H1 (cell line): ENCODE results near the gene DIDO1. TPM values are rescaled to one million over a fixed set of nuclear protein-coding genes. Genes with fewer than 3 reads are reported as not detected.

Experiments used
- CTCF ChIA-PET: fragments of 300-600 bp; sonication (Branson Sonifier 250); formaldehyde crosslinking; loops from one replicate; lab custom pipeline; 2021; ENCODE audit not compliant: partially characterized antibody; lab: Charles Lee
- POLR2A ChIA-PET: fragments of 300-600 bp; sonication (Branson Sonifier 250); formaldehyde crosslinking; loops from one replicate; lab custom pipeline; 2021; ENCODE audit warnings: inconsistent platforms; ENCODE audit not compliant: partially characterized antibody; lab: Charles Lee
- DNase-seq, 2 experiments: peaks; one replicate each; pipeline versions ENCODE4 v3.0.0 to v3.0.0-alpha.2; 2010 to 2022; ENCODE audit warnings: low spot score in 2 of 2, low read depth in 1 of 2, mixed read lengths in 1 of 2
- FAIRE-seq: peaks from 2 replicates; lab custom pipeline; 2011; peaks lifted over from hg19 to GRCh38; lab: Jason Lieb, UNC
- H2AFZ ChIP-seq: 2 replicates; pipeline ENCODE4 v1.8.1; 2012; ENCODE audit warnings: low read length, inconsistent platforms
- H2AK5ac ChIP-seq: 2 replicates; pipeline ENCODE4 v1.6.1; 2013; ENCODE audit warnings: low read depth, low read length
- H2BK120ac ChIP-seq: replicated peaks from 2 replicates; pipeline ENCODE3; 2013; ENCODE audit warnings: low read depth, low read length, inconsistent platforms
- H2BK12ac ChIP-seq: 2 replicates; pipeline ENCODE4 v1.6.1; 2013; ENCODE audit warnings: low read depth, low read length
- H2BK15ac ChIP-seq: 2 replicates; pipeline ENCODE4 v1.6.1; 2013; ENCODE audit warnings: low read length
- H2BK20ac ChIP-seq: 2 replicates; pipeline ENCODE4 v1.6.1; 2013; ENCODE audit warnings: low read length
- H2BK5ac ChIP-seq: 2 replicates; pipeline ENCODE4 v1.6.1; 2013; ENCODE audit warnings: low read depth, low read length
- H3K14ac ChIP-seq: 2 replicates; pipeline ENCODE4 v1.6.1; 2013; ENCODE audit warnings: inconsistent platforms; ENCODE audit not compliant: insufficient read length
- H3K18ac ChIP-seq: 2 replicates; pipeline ENCODE4 v1.6.1; 2013; ENCODE audit warnings: low read length; ENCODE audit errors: extremely low read depth
- H3K23ac ChIP-seq: 2 replicates; pipeline ENCODE4 v1.6.1; 2013; ENCODE audit warnings: inconsistent platforms; ENCODE audit not compliant: insufficient read length
- H3K23me2 ChIP-seq: 2 replicates; pipeline ENCODE4 v1.6.1; 2013; ENCODE audit warnings: low read depth, low read length
- H3K27ac ChIP-seq: 2 replicates; pipeline ENCODE4 v1.6.1; 2011; ENCODE audit warnings: low read depth, low read length, inconsistent platforms
- H3K27me3 ChIP-seq, 4 experiments: replicated peaks in 1 of 4; 1 replicate in 1 of 4; 2 replicates in 3 of 4; pipeline versions ENCODE4 v1.6.1 to v1.8.1; 2011 to 2013; ENCODE audit warnings: low read length in 3 of 4, mild to moderate bottlenecking in 3 of 4, inconsistent platforms in 2 of 4, mixed read lengths in 2 of 4, moderate library complexity in 1 of 4; ENCODE audit not compliant: control insufficient read depth in 3 of 4, insufficient read depth in 3 of 4; ENCODE audit errors: extremely low read depth in 1 of 4
- H3K36me3 ChIP-seq, 4 experiments: 2 replicates each; pipeline versions ENCODE4 v1.6.1 to v1.8.1; 2011 to 2013; ENCODE audit warnings: mild to moderate bottlenecking in 4 of 4, low read length in 3 of 4, moderate library complexity in 2 of 4, control low read depth in 1 of 4, inconsistent platforms in 1 of 4; ENCODE audit not compliant: insufficient read depth in 4 of 4, control insufficient read depth in 2 of 4
- H3K4ac ChIP-seq: replicated peaks from 2 replicates; pipeline ENCODE3; 2013; ENCODE audit warnings: low read length, low read depth, mixed read lengths, inconsistent platforms; ENCODE audit not compliant: insufficient read length
- H3K4me1 ChIP-seq, 4 experiments: replicated peaks in 1 of 4; 1 replicate in 1 of 4; 2 replicates in 3 of 4; pipeline versions ENCODE4 v1.6.1 to v1.8.1; 2011 to 2013; ENCODE audit warnings: low read length in 3 of 4, inconsistent platforms in 2 of 4, mixed read lengths in 1 of 4; ENCODE audit not compliant: insufficient read depth in 4 of 4, control insufficient read depth in 3 of 4
- H3K4me2 ChIP-seq, 2 experiments: 2 replicates each; pipeline versions ENCODE4 v1.6.1 to v1.8.1; 2011 to 2013; ENCODE audit warnings: low read depth in 2 of 2, low read length in 2 of 2, control low read depth in 1 of 2, inconsistent platforms in 1 of 2, mild to moderate bottlenecking in 1 of 2; ENCODE audit not compliant: insufficient read depth in 1 of 2
- H3K4me3 ChIP-seq, 4 experiments: fragments of 200-600, 300-600 bp in 1 of 4; sonication (generic), shearing (Covaris generic), sonication (Bioruptor Twin) in 1 of 4; 2 replicates each; pipeline versions ENCODE4 v1.5.1 to v1.8.1; 2011 to 2016; ENCODE audit warnings: low read length in 4 of 4, low read depth in 3 of 4, control low read depth in 2 of 4, inconsistent platforms in 2 of 4, mild to moderate bottlenecking in 2 of 4, mixed read lengths in 1 of 4, moderate library complexity in 1 of 4; ENCODE audit not compliant: insufficient read depth in 2 of 4; ENCODE audit errors: extremely low read depth in 1 of 4
- H3K56ac ChIP-seq: replicated peaks from 2 replicates; pipeline ENCODE3; 2013; ENCODE audit warnings: low read depth, mild to moderate bottlenecking, mixed read lengths, low read length, inconsistent platforms; ENCODE audit not compliant: insufficient read length
- H3K79me1 ChIP-seq: 2 replicates; pipeline ENCODE4 v1.6.1; 2013; ENCODE audit warnings: low read depth, low read length, control low read depth
- H3K79me2 ChIP-seq, 2 experiments: 2 replicates each; pipeline versions ENCODE4 v1.6.1 to v1.8.1; 2012 to 2013; ENCODE audit warnings: low read length in 2 of 2, mild to moderate bottlenecking in 2 of 2, inconsistent platforms in 1 of 2; ENCODE audit not compliant: insufficient read depth in 2 of 2, control insufficient read depth in 1 of 2
- H3K9ac ChIP-seq, 4 experiments: replicated peaks in 1 of 4; 1 replicate in 1 of 4; 2 replicates in 3 of 4; pipeline versions ENCODE4 v1.6.1 to v1.8.1; 2011 to 2013; ENCODE audit warnings: low read depth in 3 of 4, low read length in 3 of 4, control low read depth in 2 of 4, mild to moderate bottlenecking in 2 of 4, moderate library complexity in 2 of 4, inconsistent platforms in 1 of 4; ENCODE audit errors: extremely low read depth in 1 of 4
- H3K9me3 ChIP-seq, 2 experiments: 2 replicates each; pipeline versions ENCODE4 v1.6.1 to v1.8.1; 2012 to 2013; ENCODE audit warnings: mild to moderate bottlenecking in 2 of 2, moderate library complexity in 2 of 2, control low read depth in 1 of 2, inconsistent platforms in 1 of 2, low read depth in 1 of 2, low read length in 1 of 2, mixed read lengths in 1 of 2; ENCODE audit not compliant: insufficient read depth in 2 of 2
- H4K20me1 ChIP-seq, 2 experiments: replicated peaks in 1 of 2; 2 replicates each; pipeline versions ENCODE3 to v1.8.1; 2011 to 2013; ENCODE audit warnings: inconsistent platforms in 2 of 2, low read length in 2 of 2, mild to moderate bottlenecking in 1 of 2; ENCODE audit not compliant: insufficient read depth in 2 of 2, control insufficient read depth in 1 of 2
- H4K5ac ChIP-seq: 2 replicates; pipeline ENCODE4 v1.6.1; 2013; ENCODE audit warnings: low read length, low read depth, mixed read lengths, inconsistent platforms; ENCODE audit not compliant: insufficient read length
- H4K8ac ChIP-seq: 2 replicates; pipeline ENCODE4 v1.8.0; 2013; ENCODE audit warnings: mild to moderate bottlenecking, moderate library complexity, low read length, inconsistent platforms; ENCODE audit not compliant: insufficient read depth; ENCODE audit errors: extremely low read depth
- H4K91ac ChIP-seq: replicated peaks from 2 replicates; pipeline ENCODE3; 2013; ENCODE audit warnings: low read length, mixed read lengths, inconsistent platforms; ENCODE audit not compliant: insufficient read length
- BCL11A ChIP-seq, 2 experiments: IDR thresholded peaks; one replicate each; pipeline ENCODE4 v1.6.1; 2011; ENCODE audit warnings: low read depth in 2 of 2, low read length in 2 of 2, mild to moderate bottlenecking in 2 of 2
- EGR1 ChIP-seq: IDR thresholded peaks from 2 replicates; pipeline ENCODE4 v1.6.1; 2011; ENCODE audit warnings: low read depth, low read length, borderline replicate concordance
- EP300 ChIP-seq, 2 experiments: IDR thresholded peaks; 1 replicate in 1 of 2; 2 replicates in 1 of 2; pipeline ENCODE4 v1.6.1; 2011 to 2012; ENCODE audit warnings: low read depth in 2 of 2, low read length in 2 of 2, mild to moderate bottlenecking in 2 of 2, borderline replicate concordance in 1 of 2, inconsistent platforms in 1 of 2, moderate library complexity in 1 of 2
- EZH2 ChIP-seq: fragments of 200-600 bp; sonication (generic); IDR thresholded peaks from 2 replicates; pipeline ENCODE4 v1.7.1; 2012; ENCODE audit warnings: low read depth, mild to moderate bottlenecking, moderate library complexity, low read length, inconsistent platforms; ENCODE audit not compliant: severe bottlenecking
- FOSL1 ChIP-seq: IDR thresholded peaks from 2 replicates; pipeline ENCODE4 v1.6.1; 2011; ENCODE audit warnings: mild to moderate bottlenecking, low read depth, low read length, moderate library complexity; ENCODE audit not compliant: insufficient read depth
- JUND ChIP-seq: IDR thresholded peaks from 2 replicates; pipeline ENCODE4 v1.6.1; 2011; ENCODE audit warnings: mild to moderate bottlenecking, improper control_type of control experiment, low read length
- KDM1A ChIP-seq: fragments of 200-600, 300-600 bp; sonication (generic); IDR thresholded peaks from 2 replicates; pipeline ENCODE4 v1.7.1; 2016; ENCODE audit warnings: mild to moderate bottlenecking, low read length, borderline replicate concordance
- POLR2AphosphoS5 ChIP-seq: IDR thresholded peaks from 2 replicates; pipeline ENCODE4 v1.6.1; 2011; ENCODE audit warnings: low read depth, low read length
- RBBP5 ChIP-seq: IDR thresholded peaks from 2 replicates; pipeline ENCODE4 v1.7.1; 2012; ENCODE audit warnings: low read depth, mild to moderate bottlenecking, inconsistent platforms, low read length, moderate library complexity, borderline replicate concordance
- RXRA ChIP-seq: IDR thresholded peaks from 2 replicates; pipeline ENCODE4 v1.6.1; 2011; ENCODE audit warnings: low read depth, mild to moderate bottlenecking, low read length, moderate library complexity; ENCODE audit not compliant: insufficient read depth
- SP2 ChIP-seq: IDR thresholded peaks from 2 replicates; pipeline ENCODE4 v1.6.1; 2012; ENCODE audit warnings: mild to moderate bottlenecking, low read length, inconsistent platforms
- TAF7 ChIP-seq: optimal IDR thresholded peaks from 2 replicates; pipeline ENCODE3; 2011; ENCODE audit warnings: low read depth, mild to moderate bottlenecking, inconsistent platforms, low read length, moderate library complexity, borderline replicate concordance
- YY1 ChIP-seq: IDR thresholded peaks from 2 replicates; pipeline ENCODE4 v1.6.1; 2011; ENCODE audit warnings: low read depth, mild to moderate bottlenecking, low read length
- WGBS, 2 experiments: shearing (Covaris generic) in 1 of 2; methylation state at CpG; one replicate each; pipeline versions ENCODE4 v1.1.6 to v1.1.7; 2013 to 2015; ENCODE audit warnings: low lambda C conversion rate in 2 of 2, mixed read lengths in 2 of 2, inconsistent platforms in 1 of 2, low coverage in 1 of 2, missing lambda C conversion rate in 1 of 2; ENCODE audit not compliant: insufficient replicate concordance in 2 of 2, insufficient coverage in 1 of 2, insufficient read length in 1 of 2; ENCODE audit errors: extremely low coverage in 1 of 2, missing lambda C conversion rate in 1 of 2; 5-methylcytosine and 5-hydroxymethylcytosine counted together
- polyA plus RNA-seq, 7 experiments: library from polyadenylated mRNA; depleted of rRNA in 3 of 7; stranded (reverse) in 5 of 7; unstranded in 2 of 7; fragments of >200 nt in 5 of 7; fragments of 200-250 nt in 2 of 7; gene quantifications; 1 replicate in 5 of 7; 2 replicates in 1 of 7; 4 replicates in 1 of 7; pipeline versions ENCODE4 v1.2.1 to v1.2.3, GENCODE V29; 2011 to 2013; ENCODE audit warnings: missing spikeins in 2 of 7, mixed read lengths in 2 of 7
- total RNA-seq: library from RNA; stranded (reverse); fragmentation: NEBNext Ultra II Directional; extraction: Animal tissue kit (Norgen Biotek cat#: 25700); gene quantifications from 2 replicates; pipeline ENCODE4 v1.2.1, GENCODE V29; 2021

The DIDO1 gene
- total and polyA plus RNA-seq, 2 of the 8 experiments (the other 6 are each of a cell fraction or from before 2014, with no cell fraction given) = 53.6 to 82.8 TPM

GRCh38 chr20:62882426-62882825 is 43.9 kb downstream of the DIDO1 start:
- Histone ChIP-seq H3K27ac (no peak overlapping the region), H3K14ac (no peak overlapping the region), H2AFZ (no peak overlapping the region), H2BK12ac (no peak overlapping the region), H3K79me2 (no peaks in the 10 kb centered on the region), H3K18ac (no peak overlapping the region), H4K20me1 (peaks cover 4 to 8% of the 10 kb centered on the region in 2 experiments), H3K56ac (no peak overlapping the region), H3K4me2 (no peak overlapping the region), H2BK5ac (no peak overlapping the region), H2AK5ac (no peak overlapping the region), H4K8ac (no peak overlapping the region), H3K9ac (no peak overlapping the region), H3K4me1 (peaks cover 0 to 19% (median 9%) of the 10 kb centered on the region in 4 experiments; a peak in 5 of 7 replicates), H3K79me1 (peaks cover 3% of the 10 kb centered on the region; the same call in 1 of the 2 replicates), H2BK120ac (no peak overlapping the region), H3K9me3 (no peaks in the 10 kb centered on the region), H3K27me3 (no peaks in the 10 kb centered on the region), H4K5ac (no peak overlapping the region), H2BK20ac (no peak overlapping the region), H3K4me3 (no peak overlapping the region), H3K23me2 (no peaks in the 10 kb centered on the region; the same call in 1 of the 2 replicates), H4K91ac (no peak overlapping the region), H2BK15ac (no peak overlapping the region), H3K23ac (no peak overlapping the region), H3K4ac (no peak overlapping the region), H3K36me3 (peaks cover 0 to 6% (median 1%) of the 10 kb centered on the region in 4 experiments; a peak in 2 of 8 replicates)
- TF ChIP-seq RBBP5 (no peak), RXRA (no peak), JUND (no peak), KDM1A (no peak), EZH2 (no peak), EP300 (IDR thresholded peaks at IDR 0.05; ENCODE audit: borderline replicate concordance in 1 of 2, low read depth in 2 of 2, low read length in 2 of 2) (no peak), FOSL1 (no peak), POLR2AphosphoS5 (no peak), BCL11A (IDR thresholded peaks at IDR 0.05; ENCODE audit: low read depth in 2 of 2, low read length in 2 of 2) (no peak), TAF7 (no peak), SP2 (no peak), EGR1 (no peak), YY1 (no peak)
- CTCF ChIA-PET = interaction anchor here (1.0 to 2.1 kb wide), 4 partner anchors 16 to 90 kb away, joined by 3 to 7 read pairs (median 4); no protein-coding TSS in a partner anchor
- DNase-seq = no peak
- WGBS, 2 experiments = 96% methylated on average over 15 of the region's 15 CpGs; no CpG with 5 or more reads in 1 of the 2 experiments
- POLR2A ChIA-PET = interaction anchor here (1.5 to 1.8 kb wide), 3 partner anchors 8 to 53 kb away, joined by 3 to 6 read pairs (median 5); no protein-coding TSS in a partner anchor
- FAIRE-seq = no peak
